A549 (cell line): Measurements from ENCODE around the gene IL21R. TPM values are rescaled to one million over a fixed set of nuclear protein-coding genes. Genes with fewer than 3 reads are reported as not detected.

ENCODE experiments used
- ATAC-seq, 2 experiments: fragments of 200-7000 bp in 1 of 2; fragments of >200 bp in 1 of 2; cut with Nextera tagmentation in 1 of 2; cut with Tn5 transposase in 1 of 2; 3 replicates each; pipeline versions ENCODE4 v1.8.0 to v1.9.1; 2018 to 2020; ENCODE audit warnings: mild to moderate bottlenecking in 1 of 2, moderate library complexity in 1 of 2
- CTCF ChIA-PET: fragments of 300-600 bp; sonication (Branson Sonifier 250); formaldehyde crosslinking; extraction: SDS; loops from one replicate; lab custom pipeline; 2021; ENCODE audit warnings: antibody characterized with exemption, inconsistent platforms; lab: Yijun Ruan, JAX
- POLR2A ChIA-PET: fragments of 350-600 bp; formaldehyde crosslinking; extraction: SDS; loops from one replicate; lab custom pipeline; 2021; ENCODE audit warnings: antibody characterized with exemption, inconsistent platforms; lab: Yijun Ruan, JAX
- DNase-seq, 2 experiments: peaks; one replicate each; pipeline versions ENCODE4 v3.0.0 to v3.0.0-alpha.2; 2011 to 2016; ENCODE audit warnings: low read depth in 1 of 2, low spot score in 1 of 2
- FAIRE-seq: peaks from 2 replicates; lab custom pipeline; 2011; peaks lifted over from hg19 to GRCh38; lab: Jason Lieb, UNC
- H3K27ac ChIP-seq, 2 experiments: fragments of >200 bp; sonication (Bioruptor Twin); formaldehyde crosslinking; 3 replicates each; pipeline ENCODE4 v1.5.1; 2016 to 2017
- H3K4me1 ChIP-seq: fragments of >200 bp; sonication (Bioruptor Twin); formaldehyde crosslinking; 3 replicates; pipeline ENCODE4 v1.6.1; 2016
- H3K4me2 ChIP-seq: fragments of >200 bp; sonication (Bioruptor Twin); formaldehyde crosslinking; 3 replicates; pipeline ENCODE4 v1.6.1; 2016
- H3K4me3 ChIP-seq: fragments of >200 bp; sonication (Bioruptor Twin); formaldehyde crosslinking; 3 replicates; pipeline ENCODE4 v1.5.1; 2016
- H3K9me3 ChIP-seq: fragments of >200 bp; sonication (Bioruptor Twin); formaldehyde crosslinking; 3 replicates; pipeline ENCODE4 v1.6.1; 2016
- BCL3 ChIP-seq: fragments of >200 bp; sonication (Bioruptor Twin); formaldehyde crosslinking; IDR thresholded peaks from 3 replicates; pipeline ENCODE4 v1.6.1; 2016
- EP300 ChIP-seq, 2 experiments: fragments of >200 bp; sonication (Bioruptor Twin); formaldehyde crosslinking; IDR thresholded peaks; 2 replicates in 1 of 2; 3 replicates in 1 of 2; pipeline ENCODE4 v1.6.1; 2016 to 2017
- HEYL ChIP-seq: fragments of 250-450 bp; sonication (Bioruptor Pico); IDR thresholded peaks from 2 replicates; pipeline ENCODE4 v1.8.0; 2021; ENCODE audit warnings: mild to moderate bottlenecking, moderate library complexity
- HMGXB4 ChIP-seq: fragments of 250-450 bp; sonication (Bioruptor Pico); IDR thresholded peaks from 2 replicates; pipeline ENCODE4 v1.5.0; 2021; ENCODE audit warnings: mild to moderate bottlenecking, moderate library complexity, borderline replicate concordance
- HOXB13 ChIP-seq: fragments of 250-450 bp; sonication (Bioruptor Pico); IDR thresholded peaks from 2 replicates; pipeline ENCODE4 v1.5.0; 2020; ENCODE audit warnings: low read depth, mild to moderate bottlenecking, moderate library complexity
- JUN ChIP-seq, 2 experiments: fragments of >200 bp; sonication (Bioruptor Twin); formaldehyde crosslinking; IDR thresholded peaks; 2 replicates in 1 of 2; 3 replicates in 1 of 2; pipeline ENCODE4 v1.6.1; 2016 to 2017
- NPAS2 ChIP-seq: fragments of 250-450 bp; sonication (Bioruptor Pico); IDR thresholded peaks from 2 replicates; pipeline ENCODE4 v1.8.0; 2022; ENCODE audit warnings: mild to moderate bottlenecking, moderate library complexity, borderline replicate concordance
- NR3C1 ChIP-seq: fragments of >200 bp; sonication (Bioruptor Twin); formaldehyde crosslinking; IDR thresholded peaks from 3 replicates; pipeline ENCODE4 v1.6.1; 2017
- PBX3 ChIP-seq: IDR thresholded peaks from 2 replicates; pipeline ENCODE4 v1.6.1; 2012
- PHF8 ChIP-seq: fragments of 200-600 bp; sonication (generic); IDR thresholded peaks from 2 replicates; pipeline ENCODE4 v1.6.1; 2016; ENCODE audit warnings: low read depth, mild to moderate bottlenecking, antibody characterized with exemption, moderate library complexity, borderline replicate concordance
- RAD21 ChIP-seq, 2 experiments: fragments of >200 bp in 1 of 2; sonication (Bioruptor Twin) in 1 of 2; formaldehyde crosslinking in 1 of 2; IDR thresholded peaks in 1 of 2; conservative IDR thresholded peaks in 1 of 2; 2 replicates in 1 of 2; 3 replicates in 1 of 2; pipeline ENCODE4 v1.6.1; 2012 to 2018; ENCODE audit warnings: inconsistent platforms in 1 of 2
- RARB ChIP-seq: fragments of 250-450 bp; sonication (Bioruptor Pico); IDR thresholded peaks from 2 replicates; pipeline ENCODE4 v1.8.0; 2021; ENCODE audit warnings: mild to moderate bottlenecking, moderate library complexity
- REST ChIP-seq: fragments of 200-600 bp; sonication (generic); IDR thresholded peaks from 2 replicates; pipeline ENCODE4 v1.6.1; 2016; ENCODE audit warnings: antibody characterized with exemption, mild to moderate bottlenecking, moderate library complexity
- RNF2 ChIP-seq: fragments of 200-600 bp; sonication (generic); IDR thresholded peaks from 2 replicates; pipeline ENCODE4 v1.6.1; 2016; ENCODE audit warnings: low read depth, mild to moderate bottlenecking, antibody characterized with exemption, moderate library complexity, borderline replicate concordance
- SMC3 ChIP-seq: fragments of >200 bp; sonication (Bioruptor Twin); formaldehyde crosslinking; IDR thresholded peaks from 3 replicates; pipeline ENCODE4 v1.6.1; 2018; ENCODE audit warnings: inconsistent platforms
- TP53 ChIP-seq: fragments of 250-450 bp; sonication (Bioruptor Pico); IDR thresholded peaks from 2 replicates; pipeline ENCODE4 v1.5.0; 2021; ENCODE audit warnings: mild to moderate bottlenecking, moderate library complexity
- ZFP36 ChIP-seq: fragments of 450-650 bp; IDR thresholded peaks from 2 replicates; pipeline ENCODE4 v1.6.1; 2014; ENCODE audit warnings: borderline replicate concordance; ENCODE audit not compliant: partially characterized antibody
- ZNF302 ChIP-seq: fragments of 250-450 bp; sonication (Bioruptor Pico); IDR thresholded peaks from 2 replicates; pipeline ENCODE4 v1.9.0; 2021; ENCODE audit warnings: inconsistent platforms, mild to moderate bottlenecking, moderate library complexity
- WGBS: methylation state at CpG from one replicate; pipeline ENCODE4 v1.1.6; 2017; ENCODE audit errors: missing lambda C conversion rate; 5-methylcytosine and 5-hydroxymethylcytosine counted together
- polyA plus RNA-seq, 4 experiments: library from polyadenylated mRNA; depleted of rRNA in 3 of 4; stranded (reverse); fragments of >200 nt; fragmentation: RNase III in 1 of 4; extraction: RNeasy Plus Mini Kit Qiagen cat#74134 plus additional on column Dnase treatment in 1 of 4; gene quantifications; 2 replicates in 3 of 4; 3 replicates in 1 of 4; pipeline ENCODE4 v1.2.3, GENCODE V29; 2011 to 2017

IL21R gene
- polyA plus RNA-seq, 2 of the 4 experiments (the other 2 are of a cell fraction), result 0.04 to 0.09 TPM

GRCh38 chr16:27427538-27427937 is 25.6 kb downstream of the IL21R start:
- Histone ChIP-seq H3K4me3 (no peak overlapping the region), H3K4me1 (0 out of 3 replicates have a peak, but pooled peaks cover 2% of the 10 kb centered on the region), H3K4me2 (no peak overlapping the region), H3K9me3 (peaks cover 12% of the 10 kb centered on the region), H3K27ac (no peak overlapping the region)
- ChIA-PET POLR2A (no interaction called here), CTCF (no interaction called here)
- ATAC-seq (no peak), DNase-seq (no peak), FAIRE-seq (no peak)
- WGBS, result 41% methylated on average over 5 of the region's 5 CpGs
- TF ChIP-seq NR3C1, result no peak
- TF ChIP-seq ZNF302 (CRISPR knock-in tag), result no peak
- no peak for TF ChIP-seq REST
- TF ChIP-seq HEYL (CRISPR knock-in tag), result no peak

GRCh38 chr16:27428026-27428785 is 26.2 kb downstream of the IL21R start:
- Histone ChIP-seq H3K4me3 (no peak overlapping the region), H3K9me3 (peaks cover 5% of the 10 kb centered on the region), H3K27ac (no peak overlapping the region), H3K4me2 (no peak overlapping the region), H3K4me1 (0 out of 3 replicates have a peak, but pooled peaks cover 2% of the 10 kb centered on the region)
- no peak for FAIRE-seq
- peak in 1 of 2 experiments; percentile 57; a peak in 2 of 6 replicates for ATAC-seq
- WGBS, result 63% methylated on average over 4 of the region's 4 CpGs
- ChIA-PET CTCF (no interaction called here), POLR2A (no interaction called here)
- TF ChIP-seq SMC3 (no peak), RNF2 (no peak), ZFP36 (no peak), PBX3 (no peak), HMGXB4 (CRISPR knock-in tag) (no peak), JUN (IDR thresholded peaks at IDR 0.05) (no peak), RAD21 (conservative IDR thresholded peaks at IDR 0.05 in 1 of 2, IDR thresholded peaks at IDR 0.05 in 1 of 2) (no peak), BCL3 (no peak), EP300 (IDR thresholded peaks at IDR 0.05) (no peak), TP53 (CRISPR knock-in tag) (no peak), PHF8 (no peak), RARB (CRISPR knock-in tag) (no peak), NPAS2 (no peak), HOXB13 (no peak)
- no peak for DNase-seq
